Peyer's patch (tissue), 4 donors: ENCODE measurements around the gene LYRM9. TPM values are rescaled to one million over a fixed set of nuclear protein-coding genes. Genes with fewer than 3 reads are reported as not detected.

ENCODE experiments used
- DNase-seq, 3 donors: peaks; one replicate each; pipeline ENCODE4 v3.0.0-alpha.2; 2017 to 2019
- H3K27ac ChIP-seq, 4 donors: fragments of 200-600 bp; sonication (generic); one replicate each; pipeline ENCODE4 v1.5.1; 2016 to 2019
- H3K27me3 ChIP-seq, 2 donors: fragments of 200-600 bp; sonication (generic); one replicate each; pipeline ENCODE4 v1.5.1; 2019
- H3K36me3 ChIP-seq, 3 donors: fragments of 200-600 bp; sonication (generic); one replicate each; pipeline ENCODE4 v1.5.1; 2016 to 2019
- H3K4me1 ChIP-seq, 4 donors: fragments of 200-600 bp; sonication (generic); one replicate each; pipeline ENCODE4 v1.5.1; 2016 to 2019
- H3K4me3 ChIP-seq, 4 donors: fragments of 200-600 bp; sonication (generic); 1 replicate in 3 of 4; 2 replicates in 1 of 4; pipeline ENCODE4 v1.5.1; 2016 to 2019; ENCODE audit warnings: mild to moderate bottlenecking in 1 of 4
- H3K9me3 ChIP-seq, 4 donors: fragments of 200-600 bp; sonication (generic); one replicate each; pipeline ENCODE4 v1.5.1; 2016 to 2019; ENCODE audit warnings: mild to moderate bottlenecking in 1 of 4
- CTCF ChIP-seq, 6 experiments: fragments of 450-650 bp in 4 of 6; fragments of 200-600 bp in 2 of 6; sonication (generic) in 1 of 6; IDR thresholded peaks; one replicate each; pipeline ENCODE4 v1.5.1; 2017 to 2019; ENCODE audit warnings: antibody characterized with exemption in 6 of 6, mild to moderate bottlenecking in 3 of 6, moderate library complexity in 1 of 6
- POLR2A ChIP-seq, 2 donors: fragments of 450-650 bp; IDR thresholded peaks; one replicate each; pipeline ENCODE4 v1.5.1; 2017; ENCODE audit warnings: antibody characterized with exemption in 2 of 2, mild to moderate bottlenecking in 2 of 2, moderate library complexity in 2 of 2
- total RNA-seq, 4 donors: library from RNA; depleted of rRNA; stranded (reverse); fragments of >200 nt; gene quantifications; one replicate each; pipeline ENCODE4 v1.1.0, GENCODE V29; 2016

LYRM9 gene
- total RNA-seq, 4 donors from 2014 or later, result 11.6 to 17.0 (median 15.6) TPM

GRCh38 chr17:27896701-27897100 lies 3.5 kb upstream of the LYRM9 start:
- TF ChIP-seq POLR2A (IDR thresholded peaks at IDR 0.05), result no peak
- TF ChIP-seq CTCF (IDR thresholded peaks at IDR 0.05), result no peak
- Histone ChIP-seq H3K27ac (no peak overlapping the region), H3K36me3 (no peaks in the 10 kb centered on the region), H3K27me3 (no peaks in the 10 kb centered on the region), H3K9me3 (no peaks in the 10 kb centered on the region), H3K4me1 (peaks cover 0 to 14% (median 4%) of the 10 kb centered on the region in 4 donors), H3K4me3 (no peak overlapping the region)
- no peak for DNase-seq

DNA sequence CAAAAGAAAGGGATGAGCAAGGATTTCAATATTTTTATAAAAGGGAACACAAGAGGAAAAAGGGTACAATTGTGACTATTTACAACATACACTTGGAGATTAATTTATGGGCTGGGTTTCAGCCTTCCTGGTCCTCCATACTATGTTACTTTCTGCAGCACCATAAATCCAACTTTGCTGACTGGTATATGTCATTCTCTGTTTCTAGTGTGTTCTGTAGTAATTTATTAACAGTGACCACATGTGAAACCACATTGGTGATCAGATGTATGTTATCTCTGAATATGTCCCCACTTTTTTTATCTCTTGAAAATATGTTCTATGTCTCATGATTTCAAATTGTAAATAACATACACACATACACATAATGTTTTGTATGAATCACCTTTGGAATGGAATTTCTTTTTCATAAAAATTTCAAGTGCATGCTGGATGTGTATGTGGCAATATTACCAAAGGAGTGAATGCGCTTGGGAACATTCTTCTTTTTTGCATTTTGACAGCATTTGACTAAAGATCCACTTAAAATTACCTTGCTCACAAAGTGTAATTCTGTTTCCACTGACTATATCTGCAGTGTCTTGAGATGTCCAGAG lies 2.9 kb upstream of the LYRM9 start:
- H3K36me3 ChIP-seq, result no peaks in the 10 kb centered on the region
- no peaks in the 10 kb centered on the region for H3K9me3 ChIP-seq
- peaks cover 0 to 14% (median 4%) of the 10 kb centered on the region in 4 donors for H3K4me1 ChIP-seq
- H3K27me3 ChIP-seq, result no peaks in the 10 kb centered on the region
- no peak for TF ChIP-seq CTCF (IDR thresholded peaks at IDR 0.05)
- no peak overlapping the region for H3K4me3 ChIP-seq
- H3K27ac ChIP-seq, result no peak overlapping the region
- DNase-seq, result no peak

DNA sequence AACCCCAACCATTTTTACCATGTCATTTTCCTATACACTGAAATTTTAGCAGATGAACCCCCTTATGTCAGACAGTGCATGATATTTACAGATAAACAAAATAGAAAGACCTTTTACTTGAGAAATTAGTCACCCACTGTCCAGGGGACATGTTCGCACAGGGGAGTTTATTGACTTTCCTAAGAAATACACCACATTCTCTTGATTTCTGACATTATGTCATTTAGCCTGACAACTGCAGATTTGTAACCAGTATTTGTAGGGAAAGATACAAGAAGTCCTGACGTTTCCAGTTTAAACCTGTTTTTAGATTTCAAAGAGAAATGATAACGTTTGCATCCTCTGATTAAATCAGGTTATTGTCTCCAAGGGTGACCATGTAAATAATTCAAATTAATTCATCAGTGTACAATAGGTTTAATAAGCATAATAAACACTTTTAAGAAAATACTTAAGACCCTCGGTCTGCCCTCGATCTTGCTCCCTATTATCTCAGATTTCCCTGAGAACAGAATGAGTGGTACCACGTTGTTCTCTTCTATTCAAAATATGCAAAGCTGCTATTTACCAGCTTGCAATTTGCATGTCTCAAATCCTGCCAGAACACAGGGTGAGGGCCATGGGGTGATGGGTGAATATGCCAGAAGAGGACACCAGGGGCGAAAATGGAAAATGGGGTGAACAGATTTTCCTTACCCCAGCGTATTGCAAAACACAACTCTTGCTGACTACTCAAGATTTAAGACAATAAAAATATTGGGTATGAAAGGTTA lies 2.1 kb upstream of the LYRM9 start:
- Histone ChIP-seq H3K4me1 (peaks cover 0 to 14% (median 4%) of the 10 kb centered on the region in 4 donors), H3K27me3 (no peaks in the 10 kb centered on the region), H3K36me3 (no peaks in the 10 kb centered on the region), H3K4me3 (no peak overlapping the region), H3K9me3 (no peaks in the 10 kb centered on the region), H3K27ac (no peak overlapping the region)
- TF ChIP-seq POLR2A (IDR thresholded peaks at IDR 0.05) (no peak), CTCF (IDR thresholded peaks at IDR 0.05) (no peak)
- no peak for DNase-seq

DNA sequence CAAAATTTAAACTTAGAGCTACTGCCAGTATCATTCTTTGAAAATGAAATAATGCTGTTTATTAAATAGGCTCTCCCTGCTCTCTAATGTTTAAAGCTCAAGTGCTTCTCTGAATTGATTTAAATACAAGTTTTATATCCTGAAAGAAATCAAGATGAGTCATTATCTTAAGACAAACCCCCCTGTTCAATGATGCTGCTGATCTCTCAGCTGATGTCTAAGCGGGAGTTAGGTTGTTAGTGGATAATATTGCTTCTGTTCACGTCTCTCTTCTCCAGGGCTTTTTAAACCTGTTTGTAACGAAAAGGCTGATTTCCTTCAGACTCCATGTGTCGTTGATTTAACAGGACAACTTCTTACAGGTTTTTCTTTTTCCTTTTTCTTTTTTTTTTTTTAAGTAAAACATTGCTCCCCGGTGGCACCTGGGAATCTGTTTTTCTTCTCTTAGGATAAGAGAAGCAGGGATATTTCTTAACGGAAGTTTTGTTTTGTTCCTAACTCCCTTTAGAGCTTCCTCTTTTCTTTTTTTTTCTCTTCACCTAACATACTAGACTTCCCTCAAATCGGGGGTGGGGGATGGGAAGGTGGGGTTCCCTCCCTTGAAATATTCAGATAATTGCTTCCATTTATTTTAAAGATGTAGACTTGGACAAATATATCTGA lies 807 bp upstream of the LYRM9 start:
- Histone ChIP-seq H3K27ac (no peak overlapping the region), H3K9me3 (no peaks in the 10 kb centered on the region), H3K36me3 (no peaks in the 10 kb centered on the region), H3K4me1 (peaks cover 0 to 14% (median 4%) of the 10 kb centered on the region in 4 donors), H3K4me3 (peak overlapping the region in 1 of 4 donors; percentile 98), H3K27me3 (no peaks in the 10 kb centered on the region)
- TF ChIP-seq POLR2A (IDR thresholded peaks at IDR 0.05), result no peak
- TF ChIP-seq CTCF (IDR thresholded peaks at IDR 0.05), result no peak
- peak in 1 of 3 donors; percentile 23 for DNase-seq

- Histone ChIP-seq H3K27ac (peak overlapping the region; percentile 74 to 87 (median 83)), H3K4me3 (peak overlapping the region; percentile 69 to 98 (median 80)), H3K9me3 (no peaks in the 10 kb centered on the region), H3K4me1 (peaks cover 0 to 14% (median 4%) of the 10 kb centered on the region in 4 donors), H3K36me3 (no peaks in the 10 kb centered on the region), H3K27me3 (no peaks in the 10 kb centered on the region)
- no peak for TF ChIP-seq POLR2A (IDR thresholded peaks at IDR 0.05)
- TF ChIP-seq CTCF (IDR thresholded peaks at IDR 0.05), result no peak
- DNase-seq, result no peak
Observed at GRCh38 chr17:27892542-27892865, 661 bp downstream of the LYRM9 start.
